ENCODE measurements around the gene WASF1. TPM values are rescaled to one million over a fixed set of nuclear protein-coding genes. Genes with fewer than 3 reads are reported as not detected.
"Not testable (repeated sequence)": the region's sequence is repeated elsewhere in the genome, so short reads cannot be mapped to it uniquely, and the experiment has no call there.

Gene WASF1
- total RNA-seq, 1 donor from 2014 or later, result 26.2 TPM

DNA sequence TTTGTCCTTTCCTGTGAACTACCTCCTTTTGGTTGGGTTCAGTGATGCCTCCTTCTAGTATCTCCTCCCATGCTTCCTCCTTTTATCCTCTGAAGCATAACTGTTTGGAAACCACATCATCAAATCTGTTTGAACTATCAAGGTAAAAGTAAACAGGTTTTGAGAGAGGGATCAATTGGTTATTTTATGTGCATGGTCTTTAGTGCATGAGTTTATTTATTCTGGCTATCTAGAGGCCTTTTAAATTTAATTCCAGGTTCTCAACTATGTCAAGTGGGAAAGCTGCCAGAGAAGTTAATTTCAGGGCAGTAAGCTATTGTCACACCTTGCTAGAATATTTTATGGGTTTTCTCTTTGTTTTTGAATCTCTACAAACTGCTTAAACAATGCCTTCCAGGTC is 54.1 kb downstream of the WASF1 start:
- no peak overlapping the region for H3K27ac Mint-ChIP-seq (ENCODE audit: unreplicated experiment)
- no peak for DNase-seq (ENCODE audit: extremely low spot score, unreplicated experiment)
- H3K4me3 Mint-ChIP-seq (ENCODE audit: unreplicated experiment), result no peak overlapping the region
- no peaks in the 10 kb centered on the region for H3K9me3 Mint-ChIP-seq (ENCODE audit: unreplicated experiment)
- peaks cover 15% of the 10 kb centered on the region for H3K36me3 Mint-ChIP-seq (ENCODE audit: unreplicated experiment)
- H3K4me1 Mint-ChIP-seq (ENCODE audit: unreplicated experiment), result no peaks in the 10 kb centered on the region
- TF ChIP-seq CTCF (IDR thresholded peaks at IDR 0.05), result no peak
- no peaks in the 10 kb centered on the region for H3K27me3 Mint-ChIP-seq (ENCODE audit: unreplicated experiment)

- H3K9me3 Mint-ChIP-seq (ENCODE audit: unreplicated experiment); DNase-seq (ENCODE audit: extremely low spot score, unreplicated experiment); H3K4me1 Mint-ChIP-seq (ENCODE audit: unreplicated experiment); H3K27ac Mint-ChIP-seq (ENCODE audit: unreplicated experiment); H3K27me3 Mint-ChIP-seq (ENCODE audit: unreplicated experiment); H3K4me3 Mint-ChIP-seq (ENCODE audit: unreplicated experiment): not testable (repeated sequence)
- peaks cover 28% of the 10 kb centered on the region for H3K36me3 Mint-ChIP-seq (ENCODE audit: unreplicated experiment)
Observed at GRCh38 chr6:110121655-110122054, 57.8 kb downstream of the WASF1 start.

GRCh38 chr6:110116258-110116657 is 63.2 kb downstream of the WASF1 start:
- H3K4me3 Mint-ChIP-seq (ENCODE audit: unreplicated experiment), result no peak overlapping the region
- H3K27me3 Mint-ChIP-seq (ENCODE audit: unreplicated experiment), result no peaks in the 10 kb centered on the region
- TF ChIP-seq CTCF (IDR thresholded peaks at IDR 0.05), result no peak
- no peak for DNase-seq (ENCODE audit: extremely low spot score, unreplicated experiment)
- H3K4me1 Mint-ChIP-seq (ENCODE audit: unreplicated experiment), result no peaks in the 10 kb centered on the region
- H3K27ac Mint-ChIP-seq (ENCODE audit: unreplicated experiment), result no peak overlapping the region
- H3K36me3 Mint-ChIP-seq (ENCODE audit: unreplicated experiment), result peaks cover 26% of the 10 kb centered on the region
- H3K9me3 Mint-ChIP-seq (ENCODE audit: unreplicated experiment), result no peaks in the 10 kb centered on the region

- Mint-ChIP-seq H3K36me3 (ENCODE audit: unreplicated experiment) (peaks cover 11% of the 10 kb centered on the region), H3K4me3 (ENCODE audit: unreplicated experiment) (no peak overlapping the region), H3K27me3 (ENCODE audit: unreplicated experiment) (no peaks in the 10 kb centered on the region), H3K9me3 (ENCODE audit: unreplicated experiment) (no peaks in the 10 kb centered on the region), H3K27ac (ENCODE audit: unreplicated experiment) (no peak overlapping the region), H3K4me1 (ENCODE audit: unreplicated experiment) (no peaks in the 10 kb centered on the region)
- DNase-seq (ENCODE audit: extremely low spot score, unreplicated experiment), result no peak
- no peak for TF ChIP-seq CTCF (IDR thresholded peaks at IDR 0.05)
Observed at GRCh38 chr6:110114004-110114403, 65.5 kb downstream of the WASF1 start.

GRCh38 chr6:110105296-110105695 is 74.2 kb downstream of the WASF1 start:
- Mint-ChIP-seq H3K9me3 (ENCODE audit: unreplicated experiment) (no peaks in the 10 kb centered on the region), H3K4me3 (ENCODE audit: unreplicated experiment) (no peak overlapping the region), H3K4me1 (ENCODE audit: unreplicated experiment) (no peaks in the 10 kb centered on the region), H3K27ac (ENCODE audit: unreplicated experiment) (no peak overlapping the region), H3K36me3 (ENCODE audit: unreplicated experiment) (peaks cover 41% of the 10 kb centered on the region), H3K27me3 (ENCODE audit: unreplicated experiment) (no peaks in the 10 kb centered on the region)
- no peak for DNase-seq (ENCODE audit: extremely low spot score, unreplicated experiment)
- TF ChIP-seq CTCF (IDR thresholded peaks at IDR 0.05), result no peak

- no peaks in the 10 kb centered on the region for H3K4me1 Mint-ChIP-seq (ENCODE audit: unreplicated experiment)
- no peaks in the 10 kb centered on the region for H3K27me3 Mint-ChIP-seq (ENCODE audit: unreplicated experiment)
- H3K36me3 Mint-ChIP-seq (ENCODE audit: unreplicated experiment), result peaks cover 43% of the 10 kb centered on the region
- H3K9me3 Mint-ChIP-seq (ENCODE audit: unreplicated experiment), result no peaks in the 10 kb centered on the region
- H3K4me3 Mint-ChIP-seq (ENCODE audit: unreplicated experiment), result no peak overlapping the region
- H3K27ac Mint-ChIP-seq (ENCODE audit: unreplicated experiment), result no peak overlapping the region
- no peak for TF ChIP-seq CTCF (IDR thresholded peaks at IDR 0.05)
- no peak for DNase-seq (ENCODE audit: extremely low spot score, unreplicated experiment)
Observed at GRCh38 chr6:110103260-110103659, 76.2 kb downstream of the WASF1 start.
